Raji (cell line): ENCODE results near the gene HINT2.

Experiments
- POLR2A ChIP-seq: IDR thresholded peaks from 2 replicates; pipeline ENCODE4 v1.6.1; 2011; ENCODE audit warnings: low read depth, low read length, control low read depth; ENCODE audit not compliant: insufficient read depth

Gene HINT2

DNA sequence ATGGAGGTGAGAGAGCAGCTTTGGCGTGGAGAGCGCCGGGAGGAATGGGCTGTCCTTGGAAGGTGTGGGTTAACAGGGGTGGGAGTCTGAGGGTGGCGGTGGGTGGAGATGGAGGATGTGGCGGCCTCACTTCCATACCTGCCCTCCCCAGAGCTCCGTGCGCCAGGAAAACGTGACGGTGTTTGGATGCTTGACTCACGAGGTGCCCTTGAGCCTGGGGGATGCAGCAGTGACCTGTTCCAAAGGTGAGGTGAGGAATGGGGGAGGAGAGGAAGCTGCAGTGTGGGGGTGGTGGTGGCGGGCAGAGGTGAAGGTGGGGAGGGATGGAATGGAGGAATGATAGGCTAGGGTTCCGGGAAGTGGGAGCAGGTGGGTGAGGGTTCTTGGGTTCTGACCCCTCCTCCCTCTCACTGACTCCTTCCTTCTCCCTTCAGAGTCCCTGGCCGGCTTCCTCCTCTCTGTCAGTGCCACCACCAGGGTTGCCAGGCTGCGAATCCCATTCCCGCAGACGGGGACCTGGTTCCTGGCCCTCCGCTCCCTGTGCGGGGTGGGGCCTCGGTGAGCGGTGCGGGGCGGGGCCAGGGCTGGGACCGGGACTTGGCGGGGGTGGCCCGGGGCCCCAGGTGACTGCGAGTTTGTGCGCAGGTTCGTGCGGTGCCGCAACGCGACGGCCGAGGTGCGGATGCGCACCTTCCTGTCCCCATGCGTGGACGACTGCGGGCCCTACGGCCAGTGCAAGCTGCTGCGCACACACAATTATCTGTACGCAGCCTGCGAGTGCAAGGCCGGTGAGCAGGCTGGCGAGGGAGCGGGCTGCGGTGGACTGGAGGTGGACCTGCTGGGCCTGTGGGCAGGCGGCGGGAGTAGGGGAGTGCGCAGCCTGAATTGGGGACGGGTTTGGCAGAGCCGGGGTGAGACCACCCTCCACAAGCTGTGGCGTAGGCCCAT lies 31.3 kb upstream of the HINT2 start:
- TF ChIP-seq POLR2A: no peak

DNA sequence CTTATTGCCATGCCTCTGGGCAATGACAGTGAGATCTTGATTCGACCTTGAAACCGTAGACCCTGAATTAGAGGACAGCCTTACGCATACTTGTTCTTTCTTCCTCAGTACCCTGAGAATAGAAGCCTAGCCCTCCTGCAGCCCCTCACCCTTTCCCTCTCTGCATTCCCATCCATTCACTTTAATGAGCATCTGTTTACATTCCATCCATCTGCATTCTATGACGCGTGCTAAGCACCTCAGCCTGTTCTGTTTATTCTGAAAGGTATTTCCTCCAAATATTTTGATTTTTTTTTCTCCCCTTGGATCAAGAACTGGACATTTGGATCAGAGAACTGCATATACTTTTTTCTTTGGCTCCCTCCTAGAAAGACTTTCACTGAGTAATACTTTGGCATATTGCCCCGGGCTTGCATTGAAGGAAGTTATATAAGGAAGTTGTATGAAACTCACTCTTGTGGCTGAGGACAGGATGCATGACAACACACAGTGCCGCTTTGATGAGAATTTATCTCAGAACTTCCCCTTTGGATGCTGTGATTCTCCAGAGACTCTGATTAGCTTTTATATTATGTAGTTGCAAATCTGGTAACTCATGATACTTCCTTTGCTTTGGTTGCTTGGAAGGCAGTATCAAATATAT lies 29.9 kb upstream of the HINT2 start:
- TF ChIP-seq POLR2A: no peak

DNA sequence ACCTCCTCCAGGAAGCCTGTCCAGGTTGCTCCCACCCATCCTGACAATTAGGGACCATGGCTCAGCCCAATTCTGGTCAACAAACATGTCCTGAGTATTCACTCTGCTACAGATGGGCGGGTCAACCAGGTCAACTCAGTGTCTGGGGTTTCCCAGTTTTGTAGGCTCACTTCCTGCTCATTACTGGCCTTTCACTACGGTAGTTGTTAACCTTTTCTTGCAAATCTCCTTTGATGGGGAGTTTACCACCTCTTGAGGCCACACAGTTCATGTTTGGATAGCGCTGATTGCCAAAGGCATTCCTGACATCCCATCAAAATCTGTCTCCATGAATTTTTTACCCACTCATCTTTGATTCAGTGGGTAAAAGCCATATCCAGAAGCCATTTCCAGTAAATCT lies 28.0 kb upstream of the HINT2 start:
- no peak for TF ChIP-seq POLR2A

DNA sequence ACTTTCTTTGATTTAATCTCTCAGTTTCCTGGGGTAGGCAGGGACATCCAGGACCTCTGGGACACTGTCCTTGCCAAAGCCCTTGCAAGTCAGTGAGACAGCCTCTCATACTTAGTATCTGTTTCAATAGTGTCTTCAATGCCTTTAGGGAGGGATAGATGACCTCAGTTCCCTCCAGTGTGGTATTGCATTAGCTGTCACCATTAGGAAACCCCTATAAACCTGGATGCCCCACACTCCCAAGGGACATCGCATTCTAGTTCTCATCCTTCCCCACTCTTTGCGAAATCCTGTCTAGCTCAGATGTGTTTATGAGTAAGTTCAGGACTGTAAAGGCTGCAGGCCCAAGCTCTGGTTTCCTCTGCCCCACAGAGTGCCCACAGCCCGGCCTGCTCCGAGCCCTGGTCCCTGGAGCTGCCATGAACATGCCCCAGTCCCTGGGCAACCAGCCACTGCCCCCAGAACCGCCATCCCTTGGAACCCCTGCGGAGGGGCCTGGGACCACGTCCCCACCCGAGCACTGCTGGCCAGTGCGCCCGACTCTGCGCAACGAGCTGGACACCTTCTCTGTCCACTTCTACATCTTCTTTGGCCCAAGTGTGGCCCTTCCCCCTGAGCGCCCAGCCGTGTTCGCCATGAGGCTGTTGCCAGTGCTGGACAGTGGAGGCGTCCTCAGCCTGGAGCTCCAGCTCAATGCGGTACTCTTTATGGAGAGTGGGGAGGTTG lies 27.3 kb upstream of the HINT2 start:
- no peak for TF ChIP-seq POLR2A

DNA sequence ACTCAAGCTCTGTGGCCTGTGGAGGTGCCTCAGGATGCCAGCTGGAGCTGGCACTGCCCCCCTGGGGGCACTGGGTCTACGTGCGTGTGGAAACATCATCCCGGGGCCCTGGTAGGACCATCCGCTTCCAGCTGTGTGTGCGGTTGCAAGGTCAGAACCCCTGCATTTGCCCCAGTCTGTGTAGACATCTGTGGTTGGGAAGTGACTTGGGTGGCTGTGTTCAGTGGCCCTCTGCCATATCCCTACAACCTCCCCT lies 26.7 kb upstream of the HINT2 start:
- TF ChIP-seq POLR2A: no peak

DNA sequence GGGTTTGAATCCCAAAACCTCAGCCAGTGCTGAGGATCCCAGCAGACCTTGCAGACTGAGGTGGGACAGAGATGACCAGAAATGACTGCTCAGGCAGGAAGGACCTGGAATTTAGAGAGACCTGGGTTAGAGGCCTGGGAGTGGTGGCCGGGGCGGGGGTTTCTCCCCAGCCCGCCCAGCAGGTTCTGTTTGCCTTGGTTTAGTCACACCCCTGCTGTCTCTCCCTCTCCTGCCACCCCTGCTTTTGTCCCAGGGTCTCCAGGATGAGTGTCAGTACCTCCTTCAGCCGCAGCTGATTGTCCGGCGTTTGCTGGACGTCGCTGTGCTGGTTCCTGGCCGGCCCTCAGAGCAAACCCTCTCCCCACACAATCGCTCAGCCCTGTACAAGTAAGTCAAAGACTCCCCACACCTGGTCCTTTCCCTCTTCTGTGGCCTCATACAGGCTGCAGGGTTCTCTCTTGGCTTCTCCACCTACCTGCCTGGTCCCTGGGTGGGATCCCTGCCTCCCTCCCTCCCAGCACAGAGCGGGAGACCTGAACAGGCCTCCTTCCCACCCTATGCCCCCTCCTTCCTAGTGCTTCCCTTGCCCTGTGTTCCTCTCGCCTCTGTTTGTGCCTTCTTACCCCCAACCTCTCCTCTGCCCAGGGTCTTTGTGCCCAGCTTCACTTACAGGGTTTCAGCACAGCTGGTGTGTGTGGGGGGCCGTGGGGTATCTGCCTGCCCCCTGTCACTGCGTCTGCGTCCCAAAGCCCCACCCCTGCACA lies 26.2 kb upstream of the HINT2 start:
- TF ChIP-seq POLR2A: no peak

- no peak for TF ChIP-seq POLR2A
Measured at GRCh38 chr9:35839926-35840325, 25.1 kb upstream of the HINT2 start.

DNA sequence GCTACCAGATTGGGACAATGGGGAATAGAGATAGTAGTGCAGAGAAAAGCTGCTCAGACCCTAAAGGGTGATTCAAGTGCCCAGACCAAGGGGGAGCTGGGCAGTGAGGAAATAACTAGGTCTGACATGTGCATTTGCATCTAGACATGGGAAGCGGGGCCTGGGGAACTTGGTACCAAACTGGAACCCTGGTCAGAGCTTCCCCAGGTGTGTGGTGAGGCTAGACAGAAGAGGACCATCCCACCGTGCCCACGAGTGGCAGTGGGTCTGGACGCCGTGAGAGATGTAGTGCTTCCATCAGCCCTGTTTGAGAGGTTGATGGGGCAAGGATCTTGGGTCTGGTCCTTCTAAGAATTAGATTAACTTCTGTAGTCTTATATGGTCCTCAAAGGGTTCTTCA lies 21.8 kb upstream of the HINT2 start:
- TF ChIP-seq POLR2A: no peak

DNA sequence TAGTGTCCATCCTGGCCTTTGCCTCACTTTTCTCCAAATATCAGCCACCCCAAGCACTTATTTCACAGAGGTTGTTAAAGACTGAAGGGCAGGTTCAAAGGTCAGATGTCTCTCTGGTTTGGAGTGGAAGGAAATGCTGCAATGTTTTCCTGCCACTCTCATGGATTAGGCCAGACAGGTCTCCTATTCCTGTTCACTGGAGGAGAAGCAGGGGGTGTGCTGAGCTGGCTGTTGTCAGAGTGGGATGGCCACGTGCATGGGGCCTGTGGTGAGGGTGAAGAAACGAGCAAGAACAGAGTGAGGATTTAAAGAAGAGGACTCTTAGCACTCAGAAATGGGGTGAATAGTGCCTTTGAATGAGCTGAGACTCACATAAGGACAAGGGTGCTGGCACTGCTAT lies 20.9 kb upstream of the HINT2 start:
- no peak for TF ChIP-seq POLR2A

DNA sequence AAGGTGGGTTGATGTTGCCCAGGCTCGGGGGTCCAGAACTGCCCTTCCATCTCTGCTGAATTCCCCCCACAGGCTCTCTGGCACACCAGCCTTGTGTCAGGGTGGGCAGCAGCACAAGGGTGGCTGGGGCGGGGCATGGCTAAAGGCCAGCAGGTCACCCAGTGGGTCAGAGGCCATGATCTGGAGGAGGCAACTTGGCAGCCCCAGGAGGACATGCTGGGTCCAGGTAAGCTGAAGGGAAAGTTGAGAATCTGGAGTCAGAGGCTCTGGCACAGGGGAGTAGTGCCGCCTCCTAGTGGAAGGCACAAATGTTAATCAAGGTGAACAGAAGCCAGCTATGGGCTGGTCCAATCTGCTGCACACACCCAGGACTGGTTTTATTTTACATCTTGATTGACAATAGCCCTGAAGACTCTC lies 20.4 kb upstream of the HINT2 start:
- TF ChIP-seq POLR2A: no peak

- TF ChIP-seq POLR2A: no peak
Measured at GRCh38 chr9:35834260-35835215, 19.7 kb upstream of the HINT2 start.

DNA sequence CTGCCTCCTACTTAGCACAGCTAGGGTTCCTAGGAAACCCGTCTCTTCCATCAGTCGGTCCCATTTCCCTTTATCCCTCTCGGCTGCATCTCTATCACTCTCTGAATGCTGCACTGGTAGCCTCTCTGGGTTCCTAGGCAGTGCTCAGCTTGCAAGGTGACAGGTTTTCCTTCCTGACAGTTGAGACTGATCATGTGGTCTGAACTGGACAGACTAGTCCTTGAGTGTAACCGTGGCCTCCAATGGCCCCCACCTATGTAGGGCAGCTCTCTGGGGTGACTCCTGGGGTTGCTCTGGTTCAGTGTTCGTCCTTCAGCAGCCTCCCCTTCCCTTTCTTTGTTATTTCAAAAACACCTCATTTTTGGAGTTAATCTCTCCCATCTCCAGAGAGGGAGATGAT lies 18.0 kb upstream of the HINT2 start:
- TF ChIP-seq POLR2A: no peak

- TF ChIP-seq POLR2A: no peak
Measured at GRCh38 chr9:35831040-35831439, 16.2 kb upstream of the HINT2 start.

GRCh38 chr9:35829764-35830096 lies 14.9 kb upstream of the HINT2 start:
- TF ChIP-seq POLR2A: no peak

- TF ChIP-seq POLR2A: peak; percentile 48; the same call in 1 of the 2 replicates
Measured at GRCh38 chr9:35829084-35829763, 14.4 kb upstream of the HINT2 start, which contains the start of gene TMEM8B. TMEM8B (plus strand) TSS chr9:35829228; CDS start chr9:35829448, 220 bp downstream.
